ENCODE data around the gene ADAM21. TPM values are rescaled to one million over a fixed set of nuclear protein-coding genes. Genes with fewer than 3 reads are reported as not detected.

ADAM21 gene
- total RNA-seq, 2 experiments from 2014 or later = not detected

Other genes with a start within 250 kb of the ADAM21 start
- gene COX16, start 92.5 kb upstream of the ADAM21 start, total RNA-seq = 10 to 100 TPM; 43.2 to 56.1 TPM
- gene SYNJ2BP, start 35.1 kb upstream of the ADAM21 start, total RNA-seq = 10 to 100 TPM; 12.0 to 14.0 TPM
- gene ADAM20, start 82.8 kb downstream of the ADAM21 start, total RNA-seq = under 1 TPM; 0.15 to 0.17 TPM
- gene MED6, start 148.5 kb downstream of the ADAM21 start, total RNA-seq = 10 to 100 TPM; 45.9 to 52.9 TPM
- 10 to 100 TPM; 14.8 to 16.7 TPM for gene TTC9, start 189.7 kb downstream of the ADAM21 start, total RNA-seq